Ishikawa (cell line): ENCODE results near the gene UBE2I.

Experiments used
- CEBPB ChIP-seq: IDR thresholded peaks from 2 replicates; pipeline ENCODE4 v1.6.1; 2012
- CREB1 ChIP-seq: IDR thresholded peaks from 2 replicates; pipeline ENCODE4 v1.6.1; 2012; ENCODE audit warnings: low read depth
- EP300 ChIP-seq: IDR thresholded peaks from 2 replicates; pipeline ENCODE4 v1.6.1; 2012; ENCODE audit warnings: borderline replicate concordance
- FOXM1 ChIP-seq: IDR thresholded peaks from 2 replicates; pipeline ENCODE4 v1.6.1; 2012; ENCODE audit warnings: low read depth, borderline replicate concordance
- RAD21 ChIP-seq: IDR thresholded peaks from 2 replicates; pipeline ENCODE4 v1.6.1; 2012; ENCODE audit warnings: low read depth
- TAF1 ChIP-seq: IDR thresholded peaks from 2 replicates; pipeline ENCODE4 v1.6.1; 2012; ENCODE audit warnings: low read depth, mild to moderate bottlenecking
- YY1 ChIP-seq: IDR thresholded peaks from 2 replicates; pipeline ENCODE4 v1.6.1; 2012; ENCODE audit warnings: low read depth
- TF ChIP-seq, protein P1 (sequence below): IDR thresholded peaks from 2 replicates; pipeline ENCODE4 v1.6.1; 2012
- TF ChIP-seq, protein P2 (sequence below): IDR thresholded peaks from 2 replicates; pipeline ENCODE4 v1.6.1; 2012; ENCODE audit warnings: low read depth, mild to moderate bottlenecking
- TF ChIP-seq, protein P3 (sequence below): IDR thresholded peaks from 2 replicates; pipeline ENCODE4 v1.6.1; 2012

DNA sequence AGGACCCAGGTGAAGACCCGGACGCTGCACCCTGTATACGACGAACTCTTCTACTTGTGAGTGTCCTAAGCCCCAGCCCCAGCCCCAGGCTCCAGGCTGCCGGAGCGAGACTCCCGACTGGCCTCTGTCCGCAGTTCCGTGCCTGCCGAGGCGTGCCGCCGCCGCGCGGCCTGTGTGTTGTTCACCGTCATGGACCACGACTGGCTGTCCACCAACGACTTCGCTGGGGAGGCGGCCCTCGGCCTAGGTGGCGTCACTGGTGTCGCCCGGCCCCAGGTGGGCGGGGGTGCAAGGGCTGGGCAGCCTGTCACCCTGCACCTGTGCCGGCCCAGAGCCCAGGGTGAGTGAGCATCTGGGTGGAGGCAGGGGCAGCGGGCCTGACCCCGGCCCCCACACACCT lies 38.5 kb downstream of the UBE2I start:
- TF ChIP-seq, protein P1, sequence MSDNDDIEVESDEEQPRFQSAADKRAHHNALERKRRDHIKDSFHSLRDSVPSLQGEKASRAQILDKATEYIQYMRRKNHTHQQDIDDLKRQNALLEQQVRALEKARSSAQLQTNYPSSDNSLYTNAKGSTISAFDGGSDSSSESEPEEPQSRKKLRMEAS: no peak
- TF ChIP-seq, protein P2, sequence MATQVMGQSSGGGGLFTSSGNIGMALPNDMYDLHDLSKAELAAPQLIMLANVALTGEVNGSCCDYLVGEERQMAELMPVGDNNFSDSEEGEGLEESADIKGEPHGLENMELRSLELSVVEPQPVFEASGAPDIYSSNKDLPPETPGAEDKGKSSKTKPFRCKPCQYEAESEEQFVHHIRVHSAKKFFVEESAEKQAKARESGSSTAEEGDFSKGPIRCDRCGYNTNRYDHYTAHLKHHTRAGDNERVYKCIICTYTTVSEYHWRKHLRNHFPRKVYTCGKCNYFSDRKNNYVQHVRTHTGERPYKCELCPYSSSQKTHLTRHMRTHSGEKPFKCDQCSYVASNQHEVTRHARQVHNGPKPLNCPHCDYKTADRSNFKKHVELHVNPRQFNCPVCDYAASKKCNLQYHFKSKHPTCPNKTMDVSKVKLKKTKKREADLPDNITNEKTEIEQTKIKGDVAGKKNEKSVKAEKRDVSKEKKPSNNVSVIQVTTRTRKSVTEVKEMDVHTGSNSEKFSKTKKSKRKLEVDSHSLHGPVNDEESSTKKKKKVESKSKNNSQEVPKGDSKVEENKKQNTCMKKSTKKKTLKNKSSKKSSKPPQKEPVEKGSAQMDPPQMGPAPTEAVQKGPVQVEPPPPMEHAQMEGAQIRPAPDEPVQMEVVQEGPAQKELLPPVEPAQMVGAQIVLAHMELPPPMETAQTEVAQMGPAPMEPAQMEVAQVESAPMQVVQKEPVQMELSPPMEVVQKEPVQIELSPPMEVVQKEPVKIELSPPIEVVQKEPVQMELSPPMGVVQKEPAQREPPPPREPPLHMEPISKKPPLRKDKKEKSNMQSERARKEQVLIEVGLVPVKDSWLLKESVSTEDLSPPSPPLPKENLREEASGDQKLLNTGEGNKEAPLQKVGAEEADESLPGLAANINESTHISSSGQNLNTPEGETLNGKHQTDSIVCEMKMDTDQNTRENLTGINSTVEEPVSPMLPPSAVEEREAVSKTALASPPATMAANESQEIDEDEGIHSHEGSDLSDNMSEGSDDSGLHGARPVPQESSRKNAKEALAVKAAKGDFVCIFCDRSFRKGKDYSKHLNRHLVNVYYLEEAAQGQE: no peak
- TF ChIP-seq TAF1 (no peak), CREB1 (no peak), RAD21 (no peak), EP300 (no peak), CEBPB (no peak), YY1 (no peak), FOXM1 (no peak)
- TF ChIP-seq, protein P3, sequence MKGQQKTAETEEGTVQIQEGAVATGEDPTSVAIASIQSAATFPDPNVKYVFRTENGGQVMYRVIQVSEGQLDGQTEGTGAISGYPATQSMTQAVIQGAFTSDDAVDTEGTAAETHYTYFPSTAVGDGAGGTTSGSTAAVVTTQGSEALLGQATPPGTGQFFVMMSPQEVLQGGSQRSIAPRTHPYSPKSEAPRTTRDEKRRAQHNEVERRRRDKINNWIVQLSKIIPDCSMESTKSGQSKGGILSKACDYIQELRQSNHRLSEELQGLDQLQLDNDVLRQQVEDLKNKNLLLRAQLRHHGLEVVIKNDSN: no peak
